Sigmoid colon (tissue), 4 donors: Measurements from ENCODE around the gene NT5DC3.

Source experiments
- EP300 ChIP-seq, 4 donors: sonication (generic); formaldehyde crosslinking; IDR thresholded peaks; one replicate each; pipeline ENCODE4 v1.6.1; 2017; ENCODE audit warnings: antibody characterized with exemption in 4 of 4
- POLR2A ChIP-seq, 2 donors: fragments of 450-650 bp; IDR thresholded peaks; one replicate each; pipeline ENCODE4 v1.6.1; 2016; ENCODE audit warnings: antibody characterized with exemption in 2 of 2, mild to moderate bottlenecking in 2 of 2, moderate library complexity in 2 of 2
- TF ChIP-seq, protein P1 (sequence below), 4 experiments: fragments of 450-650 bp in 3 of 4; fragments of 200-600 bp in 1 of 4; IDR thresholded peaks; one replicate each; pipeline ENCODE4 v1.5.1; 2016 to 2019; ENCODE audit warnings: antibody characterized with exemption in 4 of 4, mild to moderate bottlenecking in 3 of 4, moderate library complexity in 2 of 4

DNA sequence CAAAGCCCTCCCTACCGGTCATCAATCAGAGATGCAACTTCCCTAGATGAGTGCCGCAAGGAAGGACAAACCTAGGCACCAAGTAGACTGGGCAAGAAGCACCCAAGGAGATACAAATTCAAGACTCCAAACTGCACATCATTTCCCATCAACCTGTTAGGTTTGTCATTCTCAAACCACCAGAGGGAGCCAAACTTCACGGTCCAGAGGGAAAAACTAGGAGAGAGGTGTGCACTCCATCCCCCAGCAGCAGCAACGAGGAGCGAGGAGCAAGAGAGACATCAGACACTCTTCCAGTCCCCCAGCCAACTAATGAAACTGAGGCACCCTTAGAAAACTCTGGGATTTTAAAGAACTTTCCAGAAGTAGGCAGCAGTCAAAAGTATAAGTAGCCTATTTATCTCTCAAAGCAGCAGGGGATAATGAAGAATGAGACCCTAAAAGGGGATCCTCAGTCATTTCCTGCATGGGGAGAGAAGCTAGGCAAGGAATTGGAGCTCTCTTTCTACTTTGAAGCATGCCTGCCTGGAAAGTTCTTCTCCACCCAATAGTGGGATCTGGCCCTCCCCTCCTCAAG, 37.0 kb upstream of the NT5DC3 start:
- TF ChIP-seq, protein P1, sequence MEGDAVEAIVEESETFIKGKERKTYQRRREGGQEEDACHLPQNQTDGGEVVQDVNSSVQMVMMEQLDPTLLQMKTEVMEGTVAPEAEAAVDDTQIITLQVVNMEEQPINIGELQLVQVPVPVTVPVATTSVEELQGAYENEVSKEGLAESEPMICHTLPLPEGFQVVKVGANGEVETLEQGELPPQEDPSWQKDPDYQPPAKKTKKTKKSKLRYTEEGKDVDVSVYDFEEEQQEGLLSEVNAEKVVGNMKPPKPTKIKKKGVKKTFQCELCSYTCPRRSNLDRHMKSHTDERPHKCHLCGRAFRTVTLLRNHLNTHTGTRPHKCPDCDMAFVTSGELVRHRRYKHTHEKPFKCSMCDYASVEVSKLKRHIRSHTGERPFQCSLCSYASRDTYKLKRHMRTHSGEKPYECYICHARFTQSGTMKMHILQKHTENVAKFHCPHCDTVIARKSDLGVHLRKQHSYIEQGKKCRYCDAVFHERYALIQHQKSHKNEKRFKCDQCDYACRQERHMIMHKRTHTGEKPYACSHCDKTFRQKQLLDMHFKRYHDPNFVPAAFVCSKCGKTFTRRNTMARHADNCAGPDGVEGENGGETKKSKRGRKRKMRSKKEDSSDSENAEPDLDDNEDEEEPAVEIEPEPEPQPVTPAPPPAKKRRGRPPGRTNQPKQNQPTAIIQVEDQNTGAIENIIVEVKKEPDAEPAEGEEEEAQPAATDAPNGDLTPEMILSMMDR (IDR thresholded peaks at IDR 0.05), result peak; percentile 51 to 64 (median 60)
- TF ChIP-seq POLR2A (IDR thresholded peaks at IDR 0.05) (no peak), EP300 (IDR thresholded peaks at IDR 0.05) (no peak)
